Glutamatergic neuron (in vitro differentiated cells): ENCODE data around the gene PLXNA2. TPM values are rescaled to one million over a fixed set of nuclear protein-coding genes. Genes with fewer than 3 reads are reported as not detected.

Experiments
- DNase-seq: peaks from one replicate; pipeline ENCODE4 v3.0.0; 2022
- H3K27ac Mint-ChIP-seq: one replicate; pipeline ENCODE4 v1.8.0; 2020; ENCODE audit warnings: mild to moderate bottlenecking, mixed read lengths, inconsistent platforms; ENCODE audit not compliant: unreplicated experiment
- H3K27me3 Mint-ChIP-seq: one replicate; pipeline ENCODE4 v1.8.0; 2020; ENCODE audit warnings: mild to moderate bottlenecking, moderate library complexity, mixed read lengths, inconsistent platforms; ENCODE audit not compliant: unreplicated experiment
- H3K36me3 Mint-ChIP-seq: one replicate; pipeline ENCODE4 v1.8.0; 2020; ENCODE audit warnings: mild to moderate bottlenecking, mixed read lengths, inconsistent platforms; ENCODE audit not compliant: unreplicated experiment
- H3K4me1 Mint-ChIP-seq: one replicate; pipeline ENCODE4 v1.8.0; 2020; ENCODE audit warnings: mild to moderate bottlenecking, low read depth, mixed read lengths, inconsistent platforms; ENCODE audit not compliant: unreplicated experiment
- H3K4me3 Mint-ChIP-seq: one replicate; pipeline ENCODE4 v1.8.0; 2020; ENCODE audit warnings: mild to moderate bottlenecking, mixed read lengths, inconsistent platforms; ENCODE audit not compliant: unreplicated experiment
- H3K9me3 Mint-ChIP-seq: one replicate; pipeline ENCODE4 v1.8.0; 2020; ENCODE audit warnings: mild to moderate bottlenecking, moderate library complexity, mixed read lengths, inconsistent platforms; ENCODE audit not compliant: unreplicated experiment
- total RNA-seq: library from RNA; stranded (reverse); fragmentation: NEBNext Ultra II Directional; extraction: Animal tissue kit (Norgen Biotek cat#: 25700); gene quantifications from one replicate; pipeline ENCODE4 v1.2.1, GENCODE V29; 2021; ENCODE audit not compliant: unreplicated experiment
- TF ChIP-seq, protein P1 (sequence below): fragments of 200-600 bp; sonication (generic); IDR thresholded peaks from one replicate; pipeline ENCODE4 v1.5.0; 2021; ENCODE audit not compliant: partially characterized antibody, unreplicated experiment

PLXNA2 gene
- total RNA-seq, 1 donor from 2014 or later = 66.0 TPM

DNA sequence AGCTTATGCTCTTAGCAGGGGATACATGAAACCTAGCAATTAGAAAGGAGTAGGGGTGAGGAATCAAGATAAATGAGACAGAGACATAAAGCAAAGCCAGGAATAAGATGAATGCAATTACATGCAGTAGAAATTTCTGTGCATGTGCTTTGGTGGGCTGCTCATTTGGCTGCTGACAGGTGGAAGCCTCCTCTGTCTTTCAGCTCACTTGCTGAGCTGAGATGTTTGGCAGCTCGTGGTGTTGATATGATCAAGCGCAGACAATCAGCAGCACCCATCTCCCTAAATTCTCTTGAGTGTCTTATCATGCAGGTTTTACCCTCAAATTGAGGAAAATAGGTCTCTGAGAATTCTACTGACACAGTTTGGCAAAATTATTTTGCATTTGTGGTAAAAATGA lies 224.9 kb downstream of the PLXNA2 start:
- TF ChIP-seq, protein P1, sequence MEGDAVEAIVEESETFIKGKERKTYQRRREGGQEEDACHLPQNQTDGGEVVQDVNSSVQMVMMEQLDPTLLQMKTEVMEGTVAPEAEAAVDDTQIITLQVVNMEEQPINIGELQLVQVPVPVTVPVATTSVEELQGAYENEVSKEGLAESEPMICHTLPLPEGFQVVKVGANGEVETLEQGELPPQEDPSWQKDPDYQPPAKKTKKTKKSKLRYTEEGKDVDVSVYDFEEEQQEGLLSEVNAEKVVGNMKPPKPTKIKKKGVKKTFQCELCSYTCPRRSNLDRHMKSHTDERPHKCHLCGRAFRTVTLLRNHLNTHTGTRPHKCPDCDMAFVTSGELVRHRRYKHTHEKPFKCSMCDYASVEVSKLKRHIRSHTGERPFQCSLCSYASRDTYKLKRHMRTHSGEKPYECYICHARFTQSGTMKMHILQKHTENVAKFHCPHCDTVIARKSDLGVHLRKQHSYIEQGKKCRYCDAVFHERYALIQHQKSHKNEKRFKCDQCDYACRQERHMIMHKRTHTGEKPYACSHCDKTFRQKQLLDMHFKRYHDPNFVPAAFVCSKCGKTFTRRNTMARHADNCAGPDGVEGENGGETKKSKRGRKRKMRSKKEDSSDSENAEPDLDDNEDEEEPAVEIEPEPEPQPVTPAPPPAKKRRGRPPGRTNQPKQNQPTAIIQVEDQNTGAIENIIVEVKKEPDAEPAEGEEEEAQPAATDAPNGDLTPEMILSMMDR = no peak
- H3K36me3 Mint-ChIP-seq = no peaks in the 10 kb centered on the region
- H3K27ac Mint-ChIP-seq = no peak overlapping the region
- no peak for DNase-seq
- H3K27me3 Mint-ChIP-seq = peaks cover 3% of the 10 kb centered on the region
- H3K4me1 Mint-ChIP-seq = peaks cover 2% of the 10 kb centered on the region
- no peak overlapping the region for H3K4me3 Mint-ChIP-seq
- H3K9me3 Mint-ChIP-seq = peaks cover 2% of the 10 kb centered on the region

GRCh38 chr1:208015255-208015654 lies 228.9 kb downstream of the PLXNA2 start:
- H3K27me3 Mint-ChIP-seq = no peaks in the 10 kb centered on the region
- no peaks in the 10 kb centered on the region for H3K9me3 Mint-ChIP-seq
- no peak for DNase-seq
- TF ChIP-seq, protein P1 = no peak
- no peak overlapping the region for H3K4me3 Mint-ChIP-seq
- H3K36me3 Mint-ChIP-seq = no peaks in the 10 kb centered on the region
- peaks cover 5% of the 10 kb centered on the region for H3K4me1 Mint-ChIP-seq
- no peak overlapping the region for H3K27ac Mint-ChIP-seq

DNA sequence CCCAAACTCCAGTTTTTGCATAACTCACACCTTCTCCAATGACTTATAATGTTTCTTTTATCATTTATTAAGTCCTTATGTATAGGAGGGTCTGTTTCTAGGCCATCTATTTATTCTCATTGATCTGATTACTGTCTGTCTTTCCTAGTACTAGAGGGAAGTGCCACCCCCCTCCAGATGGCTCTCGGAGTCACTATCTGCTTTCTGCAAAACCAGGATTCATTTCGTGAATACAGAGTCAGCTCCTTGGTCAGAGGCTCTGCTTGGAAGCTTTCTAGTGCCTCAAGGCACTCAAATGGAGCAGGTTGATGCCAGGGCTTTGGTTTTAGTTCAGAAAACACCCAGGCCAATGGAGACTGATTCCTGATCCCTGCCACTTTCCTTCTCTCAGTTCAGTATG lies 231.0 kb downstream of the PLXNA2 start:
- H3K27ac Mint-ChIP-seq = no peak overlapping the region
- H3K4me3 Mint-ChIP-seq = no peak overlapping the region
- H3K4me1 Mint-ChIP-seq = peaks cover 13% of the 10 kb centered on the region
- no peaks in the 10 kb centered on the region for H3K27me3 Mint-ChIP-seq
- no peaks in the 10 kb centered on the region for H3K9me3 Mint-ChIP-seq
- DNase-seq = no peak
- H3K36me3 Mint-ChIP-seq = no peaks in the 10 kb centered on the region
- TF ChIP-seq, protein P1 = no peak

- DNase-seq = no peak
- no peak overlapping the region for H3K27ac Mint-ChIP-seq
- H3K4me1 Mint-ChIP-seq = peaks cover 13% of the 10 kb centered on the region
- no peaks in the 10 kb centered on the region for H3K27me3 Mint-ChIP-seq
- H3K36me3 Mint-ChIP-seq = no peaks in the 10 kb centered on the region
- no peaks in the 10 kb centered on the region for H3K9me3 Mint-ChIP-seq
- TF ChIP-seq, protein P1 = no peak
- H3K4me3 Mint-ChIP-seq = no peak overlapping the region
Measured at GRCh38 chr1:208012721-208013120, 231.5 kb downstream of the PLXNA2 start.

DNA sequence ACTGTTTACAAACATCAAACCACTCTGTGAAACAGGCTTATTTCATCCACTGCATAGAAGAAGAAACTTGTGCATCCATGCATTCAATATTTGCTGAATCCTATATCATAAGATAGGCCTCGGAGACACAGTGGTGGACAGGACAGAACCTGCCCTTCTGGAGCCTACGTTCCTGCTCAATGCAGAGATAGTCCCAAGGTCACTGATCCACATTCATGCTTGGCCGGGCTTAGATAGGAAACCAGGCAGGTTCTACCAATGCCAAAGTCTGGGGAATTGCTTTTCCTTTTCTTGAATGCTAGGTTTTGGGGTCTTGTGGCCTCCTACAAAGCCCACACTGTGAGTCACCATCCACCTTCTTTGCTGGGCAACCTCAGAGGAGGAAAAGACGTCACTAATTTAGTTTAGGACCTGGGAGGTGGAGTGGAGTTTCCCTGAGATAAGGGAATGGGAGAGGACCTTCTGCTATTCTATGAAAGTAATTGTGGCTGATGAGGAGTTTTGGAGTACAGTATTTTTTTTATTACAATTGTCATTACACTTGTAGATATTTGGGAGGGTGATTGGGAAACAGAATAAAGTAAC lies 233.6 kb downstream of the PLXNA2 start:
- H3K27ac Mint-ChIP-seq = no peak overlapping the region
- peaks cover 2% of the 10 kb centered on the region for H3K9me3 Mint-ChIP-seq
- H3K27me3 Mint-ChIP-seq = no peaks in the 10 kb centered on the region
- H3K4me3 Mint-ChIP-seq = no peak overlapping the region
- TF ChIP-seq, protein P1 = no peak
- H3K4me1 Mint-ChIP-seq = peaks cover 13% of the 10 kb centered on the region
- DNase-seq = no peak
- no peaks in the 10 kb centered on the region for H3K36me3 Mint-ChIP-seq
